NCI-H128 (cell line): ENCODE results near the gene BOLA2B.
"Not testable (repeated sequence)": the region's sequence is repeated elsewhere in the genome, so short reads cannot be mapped to it uniquely, and the experiment has no call there.

ENCODE experiments used
- DNase-seq: peaks from one replicate; lab custom pipeline; 2025; ENCODE audit not compliant: unreplicated experiment; lab: John Stamatoyannopoulos, UW

The BOLA2B gene

DNA sequence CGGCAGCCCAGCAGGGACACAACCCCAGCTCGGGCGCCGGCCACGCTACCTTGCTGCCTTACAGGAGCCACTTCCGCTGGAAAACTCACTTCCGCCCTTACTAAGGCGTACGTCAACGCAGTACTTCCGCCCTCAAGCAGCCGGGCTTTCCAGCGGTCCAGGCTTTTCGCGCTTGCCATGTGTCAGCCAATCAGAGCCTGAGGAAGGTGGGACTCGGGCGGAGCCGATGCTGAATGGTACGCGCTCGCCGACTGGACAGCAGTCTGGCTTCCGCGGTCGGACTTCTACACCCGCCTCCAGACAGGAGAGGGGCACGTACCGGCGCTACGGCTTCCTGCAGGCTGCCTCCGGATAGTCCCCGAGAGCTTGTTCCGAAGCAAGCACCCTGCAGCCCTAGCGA, at the start of gene BOLA2B, which contains the start of gene SLX1A:
BOLA2B (minus strand) TSS at position 52 of the 400 bp plus-strand sequence. CDS start 71 bp downstream, outside the sequence.
SLX1A (plus strand) TSS at position 261 of the 400 bp plus-strand sequence. CDS start 210 bp downstream, outside the sequence.
- DNase-seq = not testable (repeated sequence)

DNA sequence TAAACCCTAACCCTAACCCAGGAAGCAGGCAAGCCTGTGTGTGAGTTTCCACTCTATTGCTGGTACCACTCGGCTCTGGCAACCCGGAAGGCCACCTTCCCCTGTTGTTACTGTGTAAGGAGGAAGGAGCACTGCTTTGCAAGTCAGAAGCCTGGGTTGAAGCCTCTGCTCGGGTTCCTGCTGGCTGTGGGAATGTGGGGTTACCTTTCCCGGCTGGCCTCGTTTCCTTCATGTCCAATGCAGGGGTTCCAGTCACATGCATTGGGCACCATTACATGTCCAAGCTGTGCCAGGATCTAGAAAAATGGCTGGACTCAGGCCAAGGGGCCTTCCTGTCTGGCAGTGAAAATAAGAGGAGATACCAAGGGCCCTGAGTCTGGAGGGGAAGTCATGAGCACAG, 23.6 kb upstream of the BOLA2B start:
- DNase-seq = not testable (repeated sequence)

DNA sequence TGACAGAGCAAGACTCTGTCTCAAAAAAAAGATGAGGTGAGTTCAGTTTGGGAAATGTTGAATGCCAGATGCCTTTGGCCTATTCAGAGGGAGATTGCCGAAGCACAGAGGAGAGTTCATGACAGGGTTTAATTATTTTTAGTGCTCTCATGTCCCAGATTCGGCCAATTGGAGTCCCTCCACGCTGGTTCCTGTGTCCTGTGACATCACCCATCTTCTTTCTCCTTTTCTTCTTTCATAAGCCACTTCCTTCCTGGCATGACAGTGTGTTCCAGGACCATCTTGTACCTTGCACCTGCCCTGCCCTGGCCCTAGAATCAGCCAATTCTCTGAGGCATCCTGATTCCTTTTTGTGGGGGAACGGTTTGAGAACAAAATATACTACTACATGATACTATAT, 17.9 kb upstream of the BOLA2B start:
- not testable (repeated sequence) for DNase-seq

DNA sequence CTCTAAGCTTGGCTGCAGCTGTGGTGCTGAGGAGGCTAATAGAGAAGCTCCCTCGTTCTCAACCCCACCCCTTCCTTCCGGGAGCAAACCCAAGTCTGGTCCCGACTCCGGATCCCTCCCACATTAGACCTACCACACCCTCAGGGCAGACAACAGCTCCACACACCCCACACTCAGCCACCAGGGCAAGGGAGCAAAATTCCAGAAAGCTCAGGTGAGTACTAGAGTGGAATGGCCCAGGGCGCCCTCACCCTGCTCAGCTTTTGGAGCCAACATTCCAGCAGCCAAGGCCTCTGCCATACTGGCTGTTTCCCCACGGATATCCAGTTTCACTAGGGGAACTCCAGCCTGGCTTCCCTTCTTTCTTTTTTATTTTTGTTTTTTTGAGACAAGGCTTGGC, 15.6 kb upstream of the BOLA2B start:
- DNase-seq = not testable (repeated sequence)

DNA sequence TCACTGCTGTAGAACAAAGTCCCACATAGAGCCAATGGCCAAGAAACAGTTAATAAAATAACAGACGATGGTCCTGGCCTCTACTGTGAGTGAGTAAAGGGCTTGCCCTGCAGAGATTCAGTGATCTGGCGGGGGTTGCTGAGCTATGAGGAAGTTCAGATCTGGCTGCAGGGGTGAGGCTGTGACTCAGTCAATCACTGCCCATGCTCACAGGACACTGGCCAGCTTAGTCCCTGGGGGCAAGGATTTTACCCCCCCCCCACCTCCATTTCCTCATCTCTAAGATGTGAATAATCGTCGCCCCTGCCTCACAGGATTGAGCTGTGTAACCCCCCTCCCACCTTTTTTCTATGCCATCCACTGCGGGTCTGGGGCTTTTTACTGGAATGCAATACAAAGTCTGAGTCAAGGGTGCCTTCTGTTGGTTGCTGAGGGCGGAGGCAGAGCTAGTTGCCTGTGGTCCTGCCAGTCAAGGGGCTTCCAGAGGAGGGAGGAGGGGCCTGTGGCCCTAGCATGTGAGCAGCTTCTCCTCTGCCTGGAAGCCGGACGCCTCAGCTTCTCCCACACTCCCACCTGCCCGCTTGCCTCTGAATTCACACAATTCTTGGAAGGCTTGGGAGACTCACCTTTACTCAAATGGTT, 13.7 kb upstream of the BOLA2B start:
- not testable (repeated sequence) for DNase-seq

DNA sequence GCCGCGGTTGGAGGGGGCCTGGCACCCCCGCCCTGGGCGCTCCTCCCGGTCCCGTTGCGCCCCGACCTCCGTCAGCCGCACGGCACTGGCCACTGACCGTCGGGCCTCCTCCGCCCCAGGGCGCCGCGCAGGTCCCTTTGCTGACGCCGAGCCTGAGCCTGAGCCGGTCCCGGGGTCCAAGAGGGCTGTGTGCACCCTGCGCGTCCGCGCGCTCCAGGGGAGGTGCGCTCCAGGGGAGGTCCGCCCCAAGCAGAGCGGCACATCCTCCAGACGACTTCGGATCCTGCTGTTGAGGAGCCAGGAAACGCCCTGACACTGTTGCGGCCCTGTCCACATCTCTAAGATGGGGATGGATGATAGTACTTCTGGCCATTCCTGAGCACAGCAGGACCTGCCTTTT, 12.8 kb upstream of the BOLA2B start:
- DNase-seq = not testable (repeated sequence)

DNA sequence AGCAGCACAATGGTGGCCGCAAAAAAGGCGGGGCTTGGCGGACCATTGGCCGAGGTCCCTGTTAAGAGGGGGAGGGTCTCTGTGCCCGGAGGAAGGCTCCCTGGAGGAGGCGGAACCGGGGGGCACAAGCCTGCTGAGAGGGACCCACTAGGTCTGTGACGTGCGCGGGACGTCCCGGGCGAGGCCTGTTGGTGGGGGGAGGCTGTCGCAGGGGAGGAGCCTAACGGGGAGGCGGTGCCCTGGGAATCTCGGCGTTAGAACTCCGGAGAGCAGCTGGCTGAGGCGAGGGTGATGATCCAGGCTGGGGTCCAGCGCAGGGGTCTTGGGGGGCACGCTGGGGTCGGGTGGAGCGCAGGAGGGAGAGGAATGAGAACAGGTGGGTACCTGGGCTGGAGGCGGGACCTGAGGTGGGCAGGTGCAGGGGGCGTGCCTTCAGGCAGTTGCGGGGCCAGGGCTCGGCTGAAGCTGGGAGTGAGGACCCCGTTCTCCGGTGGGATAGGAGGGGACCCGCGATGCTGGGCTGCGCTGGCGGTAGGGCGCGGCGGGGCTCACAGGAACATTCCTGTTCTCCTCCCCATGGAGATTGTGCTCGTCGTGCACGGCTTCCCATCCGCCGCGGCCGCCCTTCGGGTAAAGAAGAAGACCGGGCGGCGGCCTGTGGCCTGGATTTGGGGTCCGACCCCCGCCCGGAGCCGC, 12.2 kb upstream of the BOLA2B start:
- DNase-seq = not testable (repeated sequence)

DNA sequence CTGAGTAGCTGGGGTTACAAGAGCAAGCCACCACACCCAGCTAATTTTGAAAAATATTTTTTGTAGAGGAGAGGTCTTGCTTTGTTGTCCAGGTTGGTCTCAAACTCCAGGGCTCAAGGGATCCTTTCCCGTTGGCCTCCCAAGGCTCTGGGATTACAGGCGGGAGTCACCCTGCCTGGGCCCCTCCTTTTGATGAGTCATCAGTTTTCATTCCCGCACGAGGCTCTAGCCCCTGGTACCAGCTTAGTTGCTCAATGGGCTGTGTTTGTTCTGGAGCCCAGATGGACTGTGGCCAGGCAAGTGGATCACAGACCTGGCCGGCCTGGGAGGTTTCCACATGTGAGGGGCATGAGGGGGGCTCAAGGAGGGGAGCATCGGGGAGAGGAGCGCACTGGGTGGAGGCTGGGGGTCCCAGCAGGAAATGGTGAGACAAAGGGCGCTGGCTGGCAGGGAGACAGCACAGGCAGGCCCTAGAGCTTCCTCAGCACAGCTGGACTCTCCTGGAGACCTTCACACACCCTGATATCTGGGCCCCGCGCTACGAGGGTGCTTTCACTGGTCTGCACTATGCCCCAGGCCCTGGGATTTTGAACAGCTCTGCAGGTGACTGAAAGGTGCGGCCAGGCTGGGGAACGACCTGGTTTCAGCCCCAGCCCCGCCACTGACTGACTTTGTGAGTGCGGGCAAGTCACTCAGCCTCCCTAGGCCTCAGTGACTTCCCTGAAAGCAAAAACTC, 6.3 kb upstream of the BOLA2B start:
- DNase-seq = not testable (repeated sequence)

DNA sequence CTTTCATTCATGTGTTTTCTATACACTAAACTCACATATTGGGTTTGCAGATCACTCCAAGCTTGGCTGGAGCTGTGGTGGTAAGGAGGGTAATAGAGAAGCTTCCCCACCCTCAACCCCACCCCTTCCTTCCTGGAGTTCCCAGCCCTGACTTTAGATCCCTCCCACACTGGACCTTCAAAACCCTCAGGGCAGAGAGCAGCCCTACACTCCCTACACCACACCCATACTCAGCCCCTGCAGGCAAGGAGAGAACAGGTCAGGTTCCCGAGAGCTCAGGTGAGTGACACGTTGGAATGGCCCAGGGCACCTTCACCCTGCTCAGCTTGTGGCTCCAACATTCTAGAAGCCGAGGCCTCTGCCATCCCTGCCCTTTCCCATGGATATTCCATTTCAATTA, 5.6 kb upstream of the BOLA2B start, which contains the start of gene SULT1A3:
SULT1A3 (plus strand) TSS at position 207 of the 400 bp plus-strand sequence. CDS start 1,474 bp downstream, outside the sequence.
- not testable (repeated sequence) for DNase-seq

DNA sequence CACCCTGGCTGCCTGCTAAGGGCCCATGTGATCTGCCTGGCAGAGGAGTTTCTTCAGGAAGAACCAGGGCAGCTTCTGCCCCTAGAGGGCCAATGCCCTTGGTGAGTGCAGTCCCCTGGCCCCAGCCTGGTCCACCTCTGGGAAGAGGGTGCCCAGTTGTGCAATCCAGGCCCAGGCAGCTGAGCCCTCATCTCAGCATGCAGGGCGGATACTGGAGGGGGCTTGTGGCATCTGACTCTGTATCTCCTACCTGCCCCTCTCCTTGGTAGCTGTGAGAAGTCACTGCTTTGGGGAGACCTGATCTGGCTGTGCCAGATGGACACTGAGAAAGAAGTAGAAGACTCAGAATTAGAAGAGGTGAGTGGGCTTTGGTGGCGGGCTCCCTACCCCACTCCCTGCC, 3.5 kb upstream of the BOLA2B start:
- DNase-seq = not testable (repeated sequence)

DNA sequence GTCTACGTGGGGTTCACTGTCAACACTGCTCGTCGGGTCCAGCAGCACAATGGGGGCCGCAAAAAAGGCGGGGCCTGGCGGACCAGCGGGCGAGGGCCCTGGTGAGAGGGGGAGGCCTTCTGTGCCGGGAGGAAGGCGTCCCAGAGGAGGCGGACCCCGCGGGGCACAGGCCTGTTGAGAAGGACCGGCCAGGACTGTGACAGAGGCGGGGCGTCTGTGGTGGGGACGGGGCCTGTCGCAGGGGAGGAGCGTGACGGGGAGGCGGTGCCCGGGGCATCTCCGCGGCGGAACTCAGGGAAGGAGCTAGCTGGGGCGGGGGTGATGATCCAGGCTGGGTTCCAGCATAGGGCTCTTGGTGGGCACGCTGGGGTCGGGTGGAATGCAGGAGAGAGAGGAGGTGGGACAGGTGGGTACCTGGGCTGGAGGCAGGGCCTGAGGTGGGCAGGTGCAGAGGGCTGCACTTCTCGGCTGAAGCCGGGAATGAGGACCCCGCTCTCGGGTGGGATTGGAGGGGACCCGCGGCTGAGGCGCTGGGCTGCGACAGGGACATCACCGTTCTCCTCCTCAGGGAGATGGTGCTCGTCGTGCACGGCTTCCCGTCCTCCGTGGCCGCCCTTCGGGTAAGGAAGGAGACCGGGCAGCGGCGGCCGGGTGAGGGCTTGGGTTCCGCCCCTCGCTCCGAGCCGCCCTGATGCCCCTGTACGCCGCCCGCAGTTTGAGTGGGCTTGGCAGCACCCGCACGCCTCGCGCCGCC, 883 bp upstream of the BOLA2B start:
- not testable (repeated sequence) for DNase-seq

DNA sequence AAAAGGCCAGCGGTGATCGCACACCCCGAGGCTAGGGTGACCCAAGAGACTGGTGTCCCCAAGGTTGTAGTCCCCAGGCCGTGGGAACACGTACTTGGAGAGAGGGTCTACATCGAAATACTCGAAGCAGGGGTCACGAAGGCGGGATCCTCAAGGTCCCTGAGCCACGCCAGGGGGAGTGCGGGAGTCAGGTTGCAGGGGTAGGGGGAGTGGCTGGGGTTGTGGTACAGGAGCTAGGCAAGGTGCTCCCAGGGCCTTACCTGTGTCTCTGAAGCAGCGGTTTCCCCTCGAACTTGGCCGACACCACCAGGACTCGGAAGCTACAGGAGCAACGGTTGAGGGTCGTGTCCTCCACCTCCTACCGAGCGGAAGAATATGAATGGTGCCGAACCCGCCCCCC, 368 bp downstream of the BOLA2B start:
- DNase-seq = not testable (repeated sequence)

DNA sequence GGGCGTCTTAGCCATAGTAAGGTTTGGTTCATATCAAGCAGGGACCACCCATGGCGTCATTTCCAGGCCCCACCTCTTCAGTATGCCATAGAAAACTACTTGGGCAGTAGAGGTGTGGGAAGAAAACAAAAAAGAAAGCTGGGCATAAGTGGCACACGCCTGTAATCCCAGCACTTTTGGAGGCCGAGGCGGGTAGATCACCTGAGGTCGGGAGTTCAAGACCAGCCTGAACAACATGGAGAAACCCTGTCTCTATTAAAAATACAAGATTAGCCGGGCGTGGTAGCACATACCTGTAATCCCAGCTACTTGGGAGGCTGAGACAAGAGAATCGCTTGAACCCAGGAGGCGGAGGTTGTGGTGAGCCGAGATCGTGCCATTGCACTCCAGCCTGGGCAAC, 2.3 kb downstream of the BOLA2B start:
- DNase-seq = not testable (repeated sequence)

DNA sequence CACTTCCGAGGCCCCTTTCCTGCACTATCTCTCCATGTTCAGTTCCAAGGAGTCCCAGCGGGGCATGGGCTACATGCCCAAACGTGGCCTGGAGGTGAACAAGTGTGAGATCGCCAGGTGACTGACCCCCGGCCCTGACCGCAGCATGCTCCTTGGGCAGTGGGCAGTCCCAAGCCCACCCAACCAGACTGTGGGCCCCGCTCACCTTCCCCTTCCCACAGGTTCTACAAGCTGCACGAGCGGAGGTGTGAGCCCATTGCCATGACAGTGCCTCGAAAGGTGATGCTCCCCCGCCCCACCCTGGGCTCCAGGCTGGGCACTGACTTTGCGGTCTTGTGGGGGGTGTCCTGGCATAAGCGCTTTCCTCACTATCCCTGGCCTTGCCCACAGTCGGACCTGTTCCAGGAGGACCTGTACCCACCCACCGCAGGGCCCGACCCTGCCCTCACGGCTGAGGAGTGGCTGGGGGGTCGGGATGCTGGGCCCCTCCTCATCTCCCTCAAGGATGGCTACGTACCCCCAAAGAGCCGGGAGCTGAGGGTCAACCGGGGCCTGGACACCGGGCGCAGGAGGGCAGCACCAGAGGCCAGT, 5.4 kb downstream of the BOLA2B start:
- DNase-seq = no peak

DNA sequence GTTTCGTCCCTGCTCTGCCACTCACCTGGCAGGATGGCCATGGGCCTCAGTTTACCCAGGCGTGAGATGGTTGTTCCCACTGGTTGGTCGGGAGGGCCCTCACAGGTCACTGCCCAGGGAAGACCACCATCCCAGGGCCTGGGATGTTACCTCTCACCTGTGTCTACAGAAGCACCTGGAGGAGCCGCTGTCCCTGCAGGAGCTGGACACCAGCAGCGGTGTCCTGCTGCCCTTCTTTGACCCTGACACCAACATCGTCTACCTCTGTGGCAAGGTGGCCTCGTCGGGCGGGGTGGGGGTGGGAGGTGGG, 6.0 kb downstream of the BOLA2B start:
- no peak for DNase-seq

DNA sequence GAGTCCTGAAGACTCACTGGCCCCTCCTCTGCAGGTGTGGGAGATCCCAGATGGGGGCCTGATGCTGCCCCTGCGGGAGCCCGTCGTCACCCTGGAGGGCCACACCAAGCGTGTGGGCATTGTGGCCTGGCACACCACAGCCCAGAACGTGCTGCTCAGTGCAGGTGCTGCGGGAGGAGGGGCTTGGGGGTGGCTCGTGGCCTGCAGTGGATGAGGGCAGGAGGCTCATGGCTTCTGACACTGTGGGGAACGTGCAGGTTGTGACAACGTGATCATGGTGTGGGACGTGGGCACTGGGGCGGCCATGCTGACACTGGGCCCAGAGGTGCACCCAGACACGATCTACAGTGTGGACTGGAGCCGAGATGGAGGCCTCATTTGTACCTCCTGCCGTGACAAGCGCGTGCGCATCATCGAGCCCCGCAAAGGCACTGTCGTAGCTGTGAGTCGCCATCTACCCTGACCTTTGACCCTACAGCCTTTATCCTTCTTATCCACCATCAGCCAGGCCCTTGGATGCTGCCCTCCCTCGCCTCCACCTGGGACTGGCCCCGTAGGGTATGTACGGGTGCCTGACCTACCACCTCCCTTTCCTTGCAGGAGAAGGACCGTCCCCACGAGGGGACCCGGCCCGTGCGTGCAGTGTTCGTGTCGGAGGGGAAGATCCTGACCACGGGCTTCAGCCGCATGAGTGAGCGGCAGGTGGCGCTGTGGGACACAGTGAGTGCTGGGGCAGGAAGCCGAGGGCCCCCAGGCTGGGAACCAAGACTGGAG, 6.5 kb downstream of the BOLA2B start:
- DNase-seq = no peak

DNA sequence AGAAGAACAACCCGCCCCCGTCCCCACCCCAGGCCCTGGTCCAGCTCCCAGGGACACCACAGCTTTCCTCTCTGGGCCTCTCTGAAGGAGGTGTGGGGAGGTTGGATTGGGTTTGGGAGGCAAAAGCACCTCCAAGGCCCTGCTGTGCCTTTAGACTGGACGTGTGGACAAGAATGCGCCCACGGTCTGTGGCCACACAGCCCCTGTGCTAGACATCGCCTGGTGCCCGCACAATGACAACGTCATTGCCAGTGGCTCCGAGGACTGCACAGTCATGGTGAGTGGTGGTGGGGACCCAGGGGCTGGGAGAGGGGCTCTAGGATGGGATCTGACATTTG, 7.1 kb downstream of the BOLA2B start:
- no peak for DNase-seq

DNA sequence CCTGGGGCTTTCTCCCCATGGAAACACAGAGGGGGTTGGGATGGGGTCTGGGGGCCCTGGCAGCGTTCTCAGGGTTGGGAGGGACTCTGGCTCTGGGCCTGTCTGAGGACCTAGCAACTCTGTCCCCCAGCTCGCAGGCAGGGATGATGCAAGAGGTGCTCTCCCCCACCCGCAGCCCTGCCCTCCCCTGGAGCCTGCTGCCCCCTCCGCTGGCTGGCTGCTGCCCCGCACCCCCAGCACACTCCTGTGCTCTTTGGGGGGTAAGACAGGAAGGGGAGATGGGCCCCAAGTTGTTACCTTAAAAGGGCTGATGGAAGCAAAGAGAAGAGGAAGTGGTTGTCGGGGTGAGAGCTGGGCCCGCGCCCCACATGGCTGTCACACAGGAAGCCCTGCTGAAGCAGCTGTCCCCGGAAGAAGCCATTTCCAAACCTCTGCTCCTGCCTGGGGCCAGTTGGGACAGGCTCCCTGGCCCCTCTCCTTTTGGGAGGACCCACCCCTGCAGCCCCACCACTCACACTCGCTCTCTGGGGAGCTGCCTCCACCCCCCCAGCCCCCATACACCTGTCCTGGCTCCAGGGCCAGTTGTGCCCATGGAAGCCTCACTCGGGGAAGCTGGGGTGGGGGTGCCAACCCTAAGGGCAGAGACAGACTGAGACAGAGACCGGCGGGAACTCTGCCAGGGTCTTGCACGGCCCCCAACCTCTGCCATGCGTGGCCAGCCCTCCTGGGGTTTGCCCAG, 7.6 kb downstream of the BOLA2B start:
- DNase-seq = no peak

DNA sequence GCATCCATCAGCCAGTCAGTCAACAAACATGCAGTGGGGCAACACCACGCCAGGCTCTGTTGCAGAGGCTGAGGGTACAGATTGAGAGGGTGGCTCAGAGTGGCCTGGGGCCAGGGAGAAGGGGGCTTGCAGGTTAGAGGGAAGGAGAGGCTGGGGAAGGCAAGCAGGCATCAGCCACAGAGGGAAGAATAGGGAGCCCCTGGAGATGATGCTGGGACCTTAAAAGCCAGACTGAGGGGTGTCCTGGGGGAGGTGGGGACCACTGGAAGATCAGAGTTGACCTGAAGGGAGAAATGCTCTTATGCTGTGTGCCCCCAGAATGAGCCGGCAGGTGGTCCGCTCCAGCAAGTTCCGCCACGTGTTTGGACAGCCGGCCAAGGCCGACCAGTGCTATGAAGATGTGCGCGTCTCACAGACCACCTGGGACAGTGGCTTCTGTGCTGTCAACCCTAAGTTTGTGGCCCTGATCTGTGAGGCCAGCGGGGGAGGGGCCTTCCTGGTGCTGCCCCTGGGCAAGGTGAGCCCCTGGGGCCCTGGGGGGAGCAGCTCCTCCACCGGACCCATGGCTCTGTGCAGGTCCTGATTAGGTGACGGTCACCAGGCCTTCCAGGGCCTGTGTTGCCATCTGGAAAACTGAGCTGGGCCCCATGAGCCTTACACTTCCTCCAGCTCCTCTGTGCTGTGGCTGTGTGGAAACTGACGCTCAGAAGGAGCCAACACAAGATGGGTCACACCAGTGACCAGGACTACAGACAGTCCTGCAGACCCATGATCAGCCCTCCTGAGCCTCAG, 8.4 kb downstream of the BOLA2B start:
- no peak for DNase-seq
